GM06990 (cell line): ENCODE measurements around the gene EHF.

ENCODE experiments used
- DNase-seq: peaks from one replicate; pipeline ENCODE4 v3.0.0-alpha.2; 2011; ENCODE audit not compliant: insufficient read length; ENCODE audit errors: extremely low read depth
- H3K27me3 ChIP-seq: replicated peaks from 2 replicates; pipeline ENCODE4 v1.6.0; 2011; ENCODE audit warnings: low read length; ENCODE audit not compliant: control insufficient read depth, insufficient read depth
- H3K36me3 ChIP-seq: 2 replicates; pipeline ENCODE4 v1.5.1; 2011; ENCODE audit warnings: low read length; ENCODE audit not compliant: control insufficient read depth, insufficient read depth
- H3K4me3 ChIP-seq: replicated peaks from 2 replicates; pipeline ENCODE4 v1.5.1; 2011; ENCODE audit warnings: low read depth, mild to moderate bottlenecking, control low read depth, low read length
- CTCF ChIP-seq: IDR thresholded peaks from 2 replicates; pipeline ENCODE4 v1.5.1; 2011; ENCODE audit warnings: low read length, control low read depth, mild to moderate bottlenecking, inconsistent platforms; ENCODE audit not compliant: insufficient read depth, poor library complexity, severe bottlenecking

EHF gene

GRCh38 chr11:34674038-34674437 lies 53.1 kb downstream of the EHF start:
- Histone ChIP-seq H3K36me3 (no peaks in the 10 kb centered on the region), H3K4me3 (no peak overlapping the region), H3K27me3 (no peaks in the 10 kb centered on the region)
- no peak for DNase-seq
- TF ChIP-seq CTCF: no peak

GRCh38 chr11:34676227-34676626 lies 55.3 kb downstream of the EHF start:
- Histone ChIP-seq H3K4me3 (no peak overlapping the region), H3K27me3 (no peaks in the 10 kb centered on the region), H3K36me3 (no peaks in the 10 kb centered on the region)
- no peak for DNase-seq
- no peak for TF ChIP-seq CTCF

- no peak for TF ChIP-seq CTCF
- Histone ChIP-seq H3K4me3 (no peak overlapping the region), H3K27me3 (no peaks in the 10 kb centered on the region), H3K36me3 (no peaks in the 10 kb centered on the region)
- DNase-seq: no peak
Measured at GRCh38 chr11:34679681-34680080, 58.8 kb downstream of the EHF start.

- Histone ChIP-seq H3K27me3 (no peaks in the 10 kb centered on the region), H3K4me3 (no peak overlapping the region), H3K36me3 (no peaks in the 10 kb centered on the region)
- no peak for TF ChIP-seq CTCF
- no peak for DNase-seq
Measured at GRCh38 chr11:34680206-34680605, 59.3 kb downstream of the EHF start.

GRCh38 chr11:34680918-34681586 lies 60.2 kb downstream of the EHF start:
- TF ChIP-seq CTCF: no peak
- no peak for DNase-seq
- Histone ChIP-seq H3K36me3 (no peaks in the 10 kb centered on the region), H3K27me3 (no peaks in the 10 kb centered on the region), H3K4me3 (no peak overlapping the region)

- Histone ChIP-seq H3K36me3 (no peaks in the 10 kb centered on the region), H3K27me3 (no peaks in the 10 kb centered on the region), H3K4me3 (no peak overlapping the region)
- TF ChIP-seq CTCF: no peak
- DNase-seq: no peak
Measured at GRCh38 chr11:34682825-34683224, 61.9 kb downstream of the EHF start.
